Measurements from ENCODE around the gene AOC1.

GRCh38 chr7:150869467-150869866 lies 17.1 kb downstream of the AOC1 start:
- TF ChIP-seq, protein P1, sequence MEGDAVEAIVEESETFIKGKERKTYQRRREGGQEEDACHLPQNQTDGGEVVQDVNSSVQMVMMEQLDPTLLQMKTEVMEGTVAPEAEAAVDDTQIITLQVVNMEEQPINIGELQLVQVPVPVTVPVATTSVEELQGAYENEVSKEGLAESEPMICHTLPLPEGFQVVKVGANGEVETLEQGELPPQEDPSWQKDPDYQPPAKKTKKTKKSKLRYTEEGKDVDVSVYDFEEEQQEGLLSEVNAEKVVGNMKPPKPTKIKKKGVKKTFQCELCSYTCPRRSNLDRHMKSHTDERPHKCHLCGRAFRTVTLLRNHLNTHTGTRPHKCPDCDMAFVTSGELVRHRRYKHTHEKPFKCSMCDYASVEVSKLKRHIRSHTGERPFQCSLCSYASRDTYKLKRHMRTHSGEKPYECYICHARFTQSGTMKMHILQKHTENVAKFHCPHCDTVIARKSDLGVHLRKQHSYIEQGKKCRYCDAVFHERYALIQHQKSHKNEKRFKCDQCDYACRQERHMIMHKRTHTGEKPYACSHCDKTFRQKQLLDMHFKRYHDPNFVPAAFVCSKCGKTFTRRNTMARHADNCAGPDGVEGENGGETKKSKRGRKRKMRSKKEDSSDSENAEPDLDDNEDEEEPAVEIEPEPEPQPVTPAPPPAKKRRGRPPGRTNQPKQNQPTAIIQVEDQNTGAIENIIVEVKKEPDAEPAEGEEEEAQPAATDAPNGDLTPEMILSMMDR (conservative IDR thresholded peaks at IDR 0.05; ENCODE audit: low read length) = no peak
- TF ChIP-seq EZH2phosphoT487 (IDR thresholded peaks at IDR 0.05; ENCODE audit: borderline replicate concordance) = no peak
